Fibroblast of mammary gland (primary cell): ENCODE measurements around the gene GARS1.

Experiments
- DNase-seq: peaks from one replicate; pipeline ENCODE4 v3.0.0-alpha.2; 2010; ENCODE audit warnings: low read depth
- H3K4me3 ChIP-seq: 2 replicates; pipeline ENCODE4 v1.5.1; 2011; ENCODE audit warnings: low read depth, mild to moderate bottlenecking, low read length, moderate library complexity; ENCODE audit not compliant: control insufficient read depth
- TF ChIP-seq, protein P1 (sequence below): conservative IDR thresholded peaks from 2 replicates; pipeline ENCODE4 v1.5.1; 2011; ENCODE audit warnings: low read depth, low read length, inconsistent platforms; ENCODE audit not compliant: control insufficient read depth, insufficient read depth

Gene GARS1

DNA sequence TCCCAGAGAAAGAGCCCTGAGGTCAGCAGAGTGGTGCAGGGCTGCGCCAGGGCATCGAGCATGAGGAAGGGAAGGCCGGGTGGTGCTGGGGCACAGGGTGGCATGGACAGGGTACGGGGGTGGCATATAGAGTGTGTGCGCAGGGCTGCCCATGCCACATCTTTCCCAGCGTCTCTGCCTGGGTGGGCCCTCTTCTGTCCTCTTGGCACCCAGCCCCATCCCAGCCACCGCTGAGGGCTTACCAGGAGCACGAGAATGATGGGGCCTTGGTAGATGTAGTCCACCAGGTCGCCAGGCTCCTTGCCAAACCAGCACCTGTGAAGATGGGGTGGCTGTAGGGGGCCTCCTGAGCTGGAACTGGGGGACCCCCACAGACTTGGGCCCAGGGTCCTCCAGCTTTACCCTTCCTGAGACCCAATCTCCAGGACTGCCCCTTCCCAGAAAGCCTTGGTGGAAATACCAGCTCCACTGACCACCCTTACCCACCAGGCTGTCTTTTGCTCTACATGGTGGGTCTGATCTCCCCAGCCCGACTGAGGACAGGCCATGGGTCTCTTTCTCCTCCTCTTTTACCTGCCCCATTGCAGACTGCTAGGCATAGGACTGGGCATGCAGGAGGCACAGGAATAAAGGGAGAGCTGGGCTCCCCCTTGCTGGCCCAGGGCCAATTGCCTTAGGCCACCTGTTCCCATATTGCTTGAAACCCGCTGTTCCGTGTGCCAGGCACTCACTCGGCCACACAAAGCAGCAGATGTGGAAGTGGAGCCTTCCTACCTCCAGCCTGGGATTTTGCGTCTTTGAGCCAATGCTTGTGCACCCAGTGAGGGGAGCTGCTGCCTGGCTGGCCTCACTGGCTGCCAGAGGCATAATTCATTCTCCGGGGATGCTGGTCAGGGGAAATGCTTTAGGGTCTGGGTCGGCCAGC is 65.9 kb downstream of the GARS1 start:
- TF ChIP-seq, protein P1, sequence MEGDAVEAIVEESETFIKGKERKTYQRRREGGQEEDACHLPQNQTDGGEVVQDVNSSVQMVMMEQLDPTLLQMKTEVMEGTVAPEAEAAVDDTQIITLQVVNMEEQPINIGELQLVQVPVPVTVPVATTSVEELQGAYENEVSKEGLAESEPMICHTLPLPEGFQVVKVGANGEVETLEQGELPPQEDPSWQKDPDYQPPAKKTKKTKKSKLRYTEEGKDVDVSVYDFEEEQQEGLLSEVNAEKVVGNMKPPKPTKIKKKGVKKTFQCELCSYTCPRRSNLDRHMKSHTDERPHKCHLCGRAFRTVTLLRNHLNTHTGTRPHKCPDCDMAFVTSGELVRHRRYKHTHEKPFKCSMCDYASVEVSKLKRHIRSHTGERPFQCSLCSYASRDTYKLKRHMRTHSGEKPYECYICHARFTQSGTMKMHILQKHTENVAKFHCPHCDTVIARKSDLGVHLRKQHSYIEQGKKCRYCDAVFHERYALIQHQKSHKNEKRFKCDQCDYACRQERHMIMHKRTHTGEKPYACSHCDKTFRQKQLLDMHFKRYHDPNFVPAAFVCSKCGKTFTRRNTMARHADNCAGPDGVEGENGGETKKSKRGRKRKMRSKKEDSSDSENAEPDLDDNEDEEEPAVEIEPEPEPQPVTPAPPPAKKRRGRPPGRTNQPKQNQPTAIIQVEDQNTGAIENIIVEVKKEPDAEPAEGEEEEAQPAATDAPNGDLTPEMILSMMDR, result no peak
- H3K4me3 ChIP-seq, result no peak overlapping the region
- DNase-seq, result no peak

DNA sequence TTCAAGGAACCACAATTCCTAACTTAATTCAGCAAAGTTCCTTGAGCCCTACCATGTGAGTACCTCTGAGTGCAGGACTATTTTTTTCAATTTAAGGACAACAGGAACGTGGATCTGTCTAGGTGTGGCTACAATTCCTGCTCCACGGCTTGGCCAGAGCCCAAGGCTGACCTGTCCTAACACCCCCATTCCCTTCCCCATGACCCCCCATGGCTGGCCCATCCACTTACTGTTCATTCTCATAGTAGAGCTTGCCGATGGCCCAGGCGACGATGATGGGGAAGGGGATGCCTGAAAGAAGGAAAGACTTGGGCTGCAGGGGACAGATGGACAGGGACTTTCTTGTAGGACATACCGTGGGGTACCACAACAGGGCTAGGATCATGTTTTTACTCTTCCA is 67.2 kb downstream of the GARS1 start:
- TF ChIP-seq, protein P1, result no peak
- H3K4me3 ChIP-seq, result no peak overlapping the region
- no peak for DNase-seq

DNA sequence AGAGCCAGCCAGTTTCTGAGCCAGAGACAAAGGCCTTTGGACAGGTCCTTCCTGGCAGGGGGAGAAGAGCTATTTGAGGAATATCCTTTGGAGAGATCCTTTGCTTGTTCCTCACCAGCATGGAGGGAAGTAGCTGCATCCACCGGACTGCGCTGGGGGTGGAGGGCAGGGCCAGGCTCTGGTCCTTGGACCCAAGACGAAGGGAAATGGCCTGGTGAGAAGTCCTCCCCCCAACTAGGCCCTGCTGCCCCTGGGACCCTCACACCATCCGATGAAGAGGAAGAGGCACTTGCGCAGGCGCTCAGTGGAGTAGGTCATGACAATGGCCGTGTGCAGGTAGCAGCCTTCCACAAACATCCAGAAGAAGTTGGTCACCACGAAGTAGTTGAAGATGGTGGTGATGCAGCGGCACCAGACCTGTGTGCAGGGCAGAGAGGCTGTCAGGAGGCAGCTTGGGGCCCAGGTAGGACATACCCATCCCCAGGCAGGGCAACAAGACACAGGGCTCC is 67.8 kb downstream of the GARS1 start:
- DNase-seq, result no peak
- TF ChIP-seq, protein P1, result no peak
- no peak overlapping the region for H3K4me3 ChIP-seq

DNA sequence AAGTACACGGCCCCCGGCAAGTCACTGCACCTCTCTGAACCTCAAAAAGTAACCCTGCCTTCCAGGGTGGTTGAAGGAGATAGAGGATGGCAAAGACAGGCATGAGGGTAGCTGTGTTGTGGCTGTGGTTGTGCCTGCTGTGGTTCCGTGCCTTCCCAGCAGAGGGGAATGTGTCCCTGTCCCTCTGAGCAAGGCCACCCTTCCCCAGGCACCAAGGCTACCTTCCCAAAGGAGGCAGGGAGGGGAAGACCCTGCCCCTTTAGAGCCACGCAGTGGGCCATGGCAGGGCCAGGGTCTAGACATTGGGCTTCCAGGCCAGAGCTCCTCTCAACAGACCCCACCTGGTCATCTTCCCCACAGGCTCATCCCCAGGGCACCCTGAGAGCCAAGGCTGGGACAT is 68.7 kb downstream of the GARS1 start:
- no peak overlapping the region for H3K4me3 ChIP-seq
- DNase-seq, result no peak
- TF ChIP-seq, protein P1, result no peak

DNA sequence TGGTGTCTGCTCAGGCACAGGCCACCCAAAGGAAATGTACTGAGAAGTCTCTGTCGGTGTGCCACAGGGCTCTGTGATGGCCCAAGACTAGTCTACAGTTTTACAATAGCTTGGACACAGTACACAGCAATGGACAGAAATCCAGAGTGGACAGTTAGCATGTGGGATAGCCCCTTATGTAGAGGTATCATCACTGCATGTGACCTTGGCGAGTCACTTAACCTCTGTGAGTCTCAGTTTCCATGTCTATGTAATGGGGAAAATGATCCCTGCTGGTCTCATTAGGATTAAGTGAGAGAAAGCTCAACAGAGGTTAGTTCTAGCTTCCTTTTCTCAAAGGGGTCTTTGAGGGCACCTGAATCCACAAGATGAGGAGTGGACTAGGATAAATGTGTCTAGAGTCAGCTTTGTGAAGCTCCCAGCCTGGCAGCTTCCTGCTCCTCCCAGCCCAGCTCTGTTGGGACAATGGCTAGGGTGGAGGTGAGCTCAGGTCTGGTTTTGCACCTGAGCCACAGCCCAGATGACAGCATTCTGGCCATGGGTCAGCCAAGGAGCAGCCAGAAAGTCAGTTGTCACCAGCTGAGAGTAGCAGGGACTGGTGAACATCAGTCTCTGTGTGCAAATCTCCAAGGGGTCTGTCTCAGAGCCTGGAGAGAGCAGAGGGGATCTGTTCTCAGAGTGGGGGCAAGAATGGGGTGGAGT is 69.7 kb downstream of the GARS1 start:
- no peak overlapping the region for H3K4me3 ChIP-seq
- DNase-seq, result no peak

DNA sequence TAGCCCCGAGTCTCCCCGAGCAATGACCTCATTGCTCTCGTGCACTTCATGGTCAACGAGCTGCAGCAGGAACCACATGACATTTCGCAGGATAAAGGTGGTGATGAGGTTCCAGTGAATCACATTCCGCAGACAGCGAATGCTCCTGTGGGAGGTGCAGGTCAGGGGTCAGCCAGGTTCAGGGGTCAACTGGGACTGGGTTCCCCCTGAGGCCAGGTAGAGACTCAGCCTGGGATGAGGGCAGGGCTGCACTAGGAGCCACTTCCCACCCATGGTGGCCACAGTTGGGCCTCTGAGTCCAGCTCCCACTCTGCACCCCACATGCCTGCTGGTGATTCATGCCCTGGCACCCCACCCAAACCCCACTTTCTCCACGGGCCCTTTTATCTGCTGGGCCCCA is 70.4 kb downstream of the GARS1 start:
- no peak for DNase-seq
- TF ChIP-seq, protein P1, result no peak
- H3K4me3 ChIP-seq, result no peak overlapping the region

More for the DNA sequence above, 69.7 kb downstream of the GARS1 start:
- TF ChIP-seq, protein P1, result no peak
